DMS 273 (cell line): ENCODE data around the gene DNAJC16.
"Not testable (repeated sequence)": the region's sequence is repeated elsewhere in the genome, so short reads cannot be mapped to it uniquely, and the experiment has no call there.

ENCODE experiments used
- DNase-seq: peaks from one replicate; lab custom pipeline; 2025; ENCODE audit not compliant: unreplicated experiment; lab: John Stamatoyannopoulos, UW

The DNAJC16 gene

GRCh38 chr1:15578921-15579682 lies 52.5 kb downstream of the DNAJC16 start:
- no peak for DNase-seq

DNA sequence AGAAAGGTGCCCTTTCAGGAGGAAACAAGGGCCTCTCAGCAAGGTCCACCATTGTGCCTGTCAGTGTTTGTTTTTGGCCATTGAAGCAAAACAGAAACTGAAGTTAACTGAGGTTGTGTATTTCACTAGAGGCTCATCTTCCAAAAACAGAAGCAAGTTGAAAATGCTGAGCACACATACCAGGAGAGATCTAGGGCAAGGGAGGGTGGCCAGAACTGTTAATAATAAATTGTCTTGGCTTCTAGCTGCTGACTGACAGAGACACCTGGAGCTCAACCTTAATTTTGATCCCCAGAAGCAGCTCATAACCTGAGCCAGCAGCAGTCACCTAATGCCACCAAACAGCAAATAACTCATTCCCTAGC lies 53.0 kb downstream of the DNAJC16 start:
- DNase-seq, result no peak

- DNase-seq, result no peak
Observed at GRCh38 chr1:15583016-15583706, 56.5 kb downstream of the DNAJC16 start.

DNA sequence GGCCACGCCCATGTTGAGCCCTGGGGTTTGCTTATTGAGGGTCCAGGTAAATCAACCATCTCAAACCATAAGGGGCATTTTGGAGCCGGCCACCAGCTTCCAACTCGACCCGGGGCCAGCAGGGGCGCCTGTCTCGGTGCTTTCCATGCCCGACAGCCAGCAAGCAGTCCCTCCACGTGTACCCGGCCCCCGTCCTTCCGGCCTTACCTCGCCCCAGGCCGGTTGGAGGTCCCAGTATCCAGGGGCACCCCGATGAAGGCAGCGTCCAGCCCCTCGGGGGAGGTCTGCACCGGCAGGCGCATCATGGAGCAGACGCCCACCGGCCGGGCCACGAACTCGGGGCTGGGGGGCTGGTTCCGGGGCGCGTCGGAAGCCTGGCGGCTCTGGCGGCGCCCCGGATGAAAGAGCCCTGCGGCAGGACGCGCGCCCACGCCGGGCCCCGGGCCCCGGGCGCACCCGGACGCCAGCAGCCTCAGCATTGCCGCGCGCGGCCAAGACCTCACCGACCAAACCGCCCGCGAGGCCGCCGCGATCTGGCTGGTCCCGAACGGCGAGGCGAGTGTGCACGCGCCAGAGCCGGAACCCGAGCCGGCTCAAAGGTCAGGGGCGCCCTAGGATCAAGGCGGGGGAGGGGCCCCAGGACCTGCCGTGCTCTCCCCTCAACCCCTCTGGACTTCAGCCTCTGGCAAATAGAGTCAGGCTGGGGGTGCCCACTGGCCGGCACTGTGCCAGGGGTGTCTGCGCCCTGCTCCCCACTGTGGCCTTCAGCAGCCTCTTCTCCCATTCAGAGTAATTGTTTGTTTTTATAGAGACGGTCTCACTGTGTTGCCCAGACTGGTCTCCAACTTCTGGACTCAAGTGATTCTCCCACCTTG lies 58.1 kb downstream of the DNAJC16 start, which contains the start of gene AGMAT:
AGMAT (minus strand) TSS at position 563 of the 875 bp plus-strand sequence; CDS start at position 479, 84 bp downstream.
- DNase-seq, result peak; percentile 80

DNA sequence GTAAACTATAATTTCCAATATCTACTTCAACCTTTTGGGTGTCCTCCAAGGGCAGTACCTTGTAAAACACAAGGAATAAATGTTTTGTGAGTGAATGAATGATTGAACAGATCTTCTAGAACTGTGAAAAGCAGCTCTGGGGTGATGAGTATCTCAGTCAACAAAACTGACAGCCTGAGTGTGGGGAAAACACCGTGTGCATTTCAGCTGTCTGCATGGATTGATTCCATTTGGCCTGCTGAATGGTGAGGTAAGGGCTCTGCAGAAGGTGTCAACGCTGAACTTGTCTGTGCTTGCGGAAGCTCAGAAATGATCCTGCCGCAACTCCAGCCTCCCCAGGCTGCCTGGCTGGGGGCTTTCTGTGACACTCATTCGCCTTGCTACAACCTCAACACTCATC lies 65.6 kb downstream of the DNAJC16 start:
- DNase-seq, result peak; percentile 26

GRCh38 chr1:15595809-15596617 lies 69.4 kb downstream of the DNAJC16 start:
- no peak for DNase-seq

- peak; percentile 76 for DNase-seq
Observed at GRCh38 chr1:15598436-15598835, 71.8 kb downstream of the DNAJC16 start.

- DNase-seq, result peak; percentile 99
Observed at GRCh38 chr1:15603050-15603965, 76.7 kb downstream of the DNAJC16 start.

- not testable (repeated sequence) for DNase-seq
Observed at GRCh38 chr1:15603966-15604282, 77.3 kb downstream of the DNAJC16 start.

DNA sequence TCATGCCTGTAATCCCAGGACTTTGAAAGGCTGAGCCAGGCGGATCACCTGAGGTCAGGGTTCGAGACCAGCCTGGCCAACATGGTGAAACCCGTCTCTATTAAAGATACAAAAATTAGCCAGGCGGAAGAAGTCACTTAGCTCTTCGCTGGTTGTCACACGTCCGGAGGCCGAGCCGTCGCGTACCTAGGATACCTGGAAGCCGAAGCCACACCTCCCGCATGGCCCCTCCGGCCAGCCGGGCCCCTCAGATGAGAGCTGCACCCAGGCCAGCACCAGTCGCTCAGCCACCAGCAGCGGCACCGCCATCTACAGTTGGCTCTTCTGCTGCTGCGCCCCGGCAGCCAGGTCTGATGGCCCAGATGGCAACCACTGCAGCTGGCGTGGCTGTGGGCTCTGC lies 77.8 kb downstream of the DNAJC16 start:
- not testable (repeated sequence) for DNase-seq

GRCh38 chr1:15605398-15606383 lies 79.0 kb downstream of the DNAJC16 start:
- no peak for DNase-seq

GRCh38 chr1:15609631-15610030 lies 83.0 kb downstream of the DNAJC16 start:
- no peak for DNase-seq

- no peak for DNase-seq
Observed at GRCh38 chr1:15610167-15610566, 83.5 kb downstream of the DNAJC16 start.

- peak; percentile 70 for DNase-seq
Observed at GRCh38 chr1:15616373-15617172, 89.9 kb downstream of the DNAJC16 start.

DNA sequence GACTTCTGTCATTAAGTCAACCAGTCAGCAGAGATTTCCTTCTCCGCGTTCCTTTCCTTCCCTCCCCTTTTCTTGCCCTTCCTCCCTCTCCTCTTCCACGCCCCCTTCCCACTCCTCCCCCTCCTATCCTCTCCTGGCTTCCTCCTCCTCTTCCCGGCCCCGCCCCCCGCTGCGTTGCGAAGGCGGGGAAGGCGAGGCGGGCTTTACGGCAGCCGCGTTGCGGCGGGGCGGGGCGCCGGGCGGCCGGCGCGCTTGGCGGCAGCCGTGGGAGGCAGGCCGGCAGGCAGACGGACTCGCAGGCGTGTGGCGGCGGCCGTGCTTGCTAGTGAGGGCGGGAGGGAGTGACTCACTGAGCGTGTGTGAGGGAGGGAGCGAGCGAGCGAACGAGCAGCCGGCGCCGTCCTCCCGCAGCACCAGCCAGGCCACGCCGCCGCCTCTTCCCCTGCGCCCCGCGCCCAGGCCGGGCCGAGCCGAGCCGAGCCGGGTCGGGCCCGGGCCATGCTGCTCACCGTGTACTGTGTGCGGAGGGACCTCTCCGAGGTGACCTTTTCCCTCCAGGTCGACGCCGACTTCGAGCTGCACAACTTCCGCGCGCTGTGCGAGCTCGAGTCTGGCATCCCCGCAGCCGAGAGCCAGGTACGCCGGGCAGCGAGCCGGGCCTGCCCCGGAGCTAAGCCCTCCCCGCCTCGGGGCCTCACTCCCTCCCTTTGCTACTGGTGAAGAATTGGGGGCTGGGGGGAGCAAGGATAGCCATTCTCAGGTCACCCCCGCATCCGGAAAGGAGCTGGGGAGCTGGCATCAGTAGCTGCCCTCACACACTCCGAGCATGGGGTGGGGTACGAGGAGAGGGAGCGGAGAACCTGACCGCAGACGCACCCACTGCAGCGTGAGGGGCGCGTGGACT lies 90.8 kb downstream of the DNAJC16 start, which contains the start of gene DDI2:
DDI2 (plus strand) TSS at position 286 of the 904 bp plus-strand sequence; CDS start at position 499, 213 bp downstream.
- DNase-seq, result peak; percentile 99

DNA sequence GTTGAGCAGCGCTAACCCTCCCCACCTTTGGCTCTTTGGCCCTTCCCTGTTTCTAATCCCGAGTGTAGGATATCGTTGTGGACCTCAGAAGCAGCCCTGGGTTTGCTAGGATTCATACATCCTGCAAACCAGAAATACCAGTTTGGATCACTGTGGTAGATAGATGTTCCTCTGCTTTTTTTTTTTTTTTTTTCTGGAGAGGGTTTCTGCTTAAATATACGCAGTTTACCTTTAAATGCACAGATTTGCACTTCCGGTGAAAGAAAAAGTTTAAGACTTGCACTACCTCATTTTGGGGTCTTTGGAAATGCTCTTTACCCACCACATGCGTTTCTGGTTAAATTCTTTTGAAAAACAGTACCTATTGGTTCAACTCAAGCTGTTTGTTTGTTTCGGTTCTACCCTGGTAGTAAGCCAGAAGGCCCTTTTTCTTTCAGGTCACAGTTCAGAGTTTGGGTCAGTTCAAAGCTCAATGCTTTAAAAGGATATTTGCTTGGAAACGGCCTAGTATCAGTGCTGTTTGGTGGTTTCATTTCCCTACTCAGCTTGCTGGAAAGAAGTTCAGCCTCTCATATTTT lies 91.5 kb downstream of the DNAJC16 start:
- DNase-seq, result no peak
